ENCODE results near the gene AKR1E2. TPM values are rescaled to one million over a fixed set of nuclear protein-coding genes. Genes with fewer than 3 reads are reported as not detected.

AKR1E2 gene
- total RNA-seq, 1 experiment from 2014 or later: not detected

DNA sequence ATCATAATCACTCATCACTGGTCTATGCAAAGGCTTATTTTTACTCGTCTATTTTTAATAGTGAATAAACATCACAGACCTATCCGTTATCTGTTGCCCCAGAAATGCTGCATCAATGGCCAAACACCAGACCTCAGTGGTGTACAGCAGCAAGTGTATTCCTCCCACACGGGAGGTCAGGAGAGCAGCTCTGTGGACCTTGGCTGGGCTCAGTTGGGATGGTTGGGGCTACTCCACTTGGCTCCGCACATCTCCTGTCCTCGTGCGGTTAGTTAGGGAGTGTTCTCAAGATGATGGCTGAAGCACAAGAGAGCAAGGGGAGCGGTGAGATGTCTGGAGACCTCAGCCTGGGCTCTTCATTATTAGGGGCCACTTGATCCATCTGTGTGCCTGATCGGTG lies 2.0 kb downstream of the AKR1E2 start:
- no peak overlapping the region for H2AFZ ChIP-seq (ENCODE audit: low read length)
- no peaks in the 10 kb centered on the region for H3K27me3 ChIP-seq (ENCODE audit: low read length)
- no peaks in the 10 kb centered on the region for H3K9me3 ChIP-seq (ENCODE audit: low read length)
- no peak for DNase-seq
- H3K79me2 ChIP-seq (ENCODE audit: low read length): no peaks in the 10 kb centered on the region
- no peaks in the 10 kb centered on the region for H3K36me3 ChIP-seq (ENCODE audit: insufficient read depth, low read length)
- no peak overlapping the region for H3K4me2 ChIP-seq (ENCODE audit: low read depth, low read length, poor library complexity, severe bottlenecking)
- H3K9ac ChIP-seq (ENCODE audit: low read length): no peak overlapping the region
- no peaks in the 10 kb centered on the region for H4K20me1 ChIP-seq (ENCODE audit: insufficient read depth, low read depth, low read length)
- H3K9me2 ChIP-seq (replicated peaks; ENCODE audit: insufficient read depth, low read length): no peaks in the 10 kb centered on the region
- no peak overlapping the region for H3K27ac ChIP-seq (ENCODE audit: low read length)
- H3K4me1 ChIP-seq (ENCODE audit: low read length): no peaks in the 10 kb centered on the region
- no peak overlapping the region for H3K4me3 ChIP-seq (ENCODE audit: low read length)

- no peaks in the 10 kb centered on the region for H3K9me3 ChIP-seq (ENCODE audit: low read length)
- H3K4me3 ChIP-seq (ENCODE audit: low read length): no peak overlapping the region
- no peaks in the 10 kb centered on the region for H3K27me3 ChIP-seq (ENCODE audit: low read length)
- no peak overlapping the region for H3K27ac ChIP-seq (ENCODE audit: low read length)
- no peaks in the 10 kb centered on the region for H4K20me1 ChIP-seq (ENCODE audit: insufficient read depth, low read depth, low read length)
- no peak overlapping the region for H2AFZ ChIP-seq (ENCODE audit: low read length)
- H3K4me1 ChIP-seq (ENCODE audit: low read length): no peaks in the 10 kb centered on the region
- H3K36me3 ChIP-seq (ENCODE audit: insufficient read depth, low read length): no peaks in the 10 kb centered on the region
- no peak overlapping the region for H3K9ac ChIP-seq (ENCODE audit: low read length)
- no peaks in the 10 kb centered on the region for H3K9me2 ChIP-seq (replicated peaks; ENCODE audit: insufficient read depth, low read length)
- no peak overlapping the region for H3K4me2 ChIP-seq (ENCODE audit: low read depth, low read length, poor library complexity, severe bottlenecking)
- no peaks in the 10 kb centered on the region for H3K79me2 ChIP-seq (ENCODE audit: low read length)
- no peak for DNase-seq
Observed at GRCh38 chr10:4830551-4830950, 4.5 kb downstream of the AKR1E2 start.

DNA sequence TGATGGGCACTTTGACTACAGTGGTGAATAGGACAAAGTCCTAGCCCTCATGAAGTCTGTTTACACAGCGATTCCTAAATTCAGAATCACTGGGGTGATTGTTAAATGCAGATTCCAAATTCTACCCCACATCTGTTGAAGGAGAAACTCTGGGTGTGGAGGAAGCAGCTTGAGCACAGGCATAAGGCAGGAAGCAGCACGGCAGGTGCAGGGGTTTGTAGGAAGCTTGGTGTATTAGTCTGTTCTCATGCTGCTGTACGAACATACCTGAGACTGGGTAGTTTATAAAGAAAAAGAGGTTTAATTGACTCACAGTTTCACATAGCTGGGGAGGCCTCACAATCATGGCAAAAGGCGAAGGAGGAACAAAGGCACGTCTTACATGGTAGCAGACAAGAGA lies 5.1 kb downstream of the AKR1E2 start:
- H3K79me2 ChIP-seq (ENCODE audit: low read length): no peaks in the 10 kb centered on the region
- no peak for DNase-seq
- no peaks in the 10 kb centered on the region for H3K9me3 ChIP-seq (ENCODE audit: low read length)

DNA sequence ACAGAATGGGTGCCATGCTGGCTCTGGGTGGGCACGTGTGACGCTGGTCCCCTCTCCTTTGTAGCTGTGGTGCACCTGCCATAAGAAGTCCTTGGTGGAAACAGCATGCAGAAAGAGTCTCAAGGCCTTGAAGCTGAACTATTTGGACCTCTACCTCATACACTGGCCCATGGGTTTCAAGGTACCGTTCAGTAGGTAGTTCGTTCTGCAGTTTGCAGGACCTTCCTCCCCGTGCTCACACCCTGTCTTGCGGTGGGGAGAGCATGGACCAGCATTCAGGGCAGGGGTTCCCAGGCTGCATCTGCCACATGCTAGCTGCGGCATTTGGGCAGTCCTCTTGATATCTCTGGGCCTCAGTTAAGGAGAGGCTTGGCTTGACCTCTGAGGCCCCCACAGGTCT lies 7.3 kb downstream of the AKR1E2 start:
- no peak overlapping the region for H3K9ac ChIP-seq (ENCODE audit: low read length)
- DNase-seq: no peak
- no peak overlapping the region for H2AFZ ChIP-seq (ENCODE audit: low read length)
- no peaks in the 10 kb centered on the region for H3K9me2 ChIP-seq (replicated peaks; ENCODE audit: insufficient read depth, low read length)
- H3K79me2 ChIP-seq (ENCODE audit: low read length): no peaks in the 10 kb centered on the region
- no peaks in the 10 kb centered on the region for H3K27me3 ChIP-seq (ENCODE audit: low read length)
- H3K9me3 ChIP-seq (ENCODE audit: low read length): no peaks in the 10 kb centered on the region
- no peaks in the 10 kb centered on the region for H3K36me3 ChIP-seq (ENCODE audit: insufficient read depth, low read length)
- no peaks in the 10 kb centered on the region for H4K20me1 ChIP-seq (ENCODE audit: insufficient read depth, low read depth, low read length)
- no peak overlapping the region for H3K4me3 ChIP-seq (ENCODE audit: low read length)
- H3K4me1 ChIP-seq (ENCODE audit: low read length): no peaks in the 10 kb centered on the region
- H3K4me2 ChIP-seq (ENCODE audit: low read depth, low read length, poor library complexity, severe bottlenecking): no peak overlapping the region
- H3K27ac ChIP-seq (ENCODE audit: low read length): no peak overlapping the region

More for the DNA sequence above, 5.1 kb downstream of the AKR1E2 start:
- H3K4me1 ChIP-seq (ENCODE audit: low read length): no peaks in the 10 kb centered on the region
- H3K9me2 ChIP-seq (replicated peaks; ENCODE audit: insufficient read depth, low read length): no peaks in the 10 kb centered on the region
- H3K9ac ChIP-seq (ENCODE audit: low read length): no peak overlapping the region
- H3K36me3 ChIP-seq (ENCODE audit: insufficient read depth, low read length): no peaks in the 10 kb centered on the region
- H2AFZ ChIP-seq (ENCODE audit: low read length): no peak overlapping the region
- H3K4me3 ChIP-seq (ENCODE audit: low read length): no peak overlapping the region
- H4K20me1 ChIP-seq (ENCODE audit: insufficient read depth, low read depth, low read length): no peaks in the 10 kb centered on the region
- no peak overlapping the region for H3K4me2 ChIP-seq (ENCODE audit: low read depth, low read length, poor library complexity, severe bottlenecking)
- H3K27ac ChIP-seq (ENCODE audit: low read length): no peak overlapping the region
- no peaks in the 10 kb centered on the region for H3K27me3 ChIP-seq (ENCODE audit: low read length)

- Histone ChIP-seq H3K27ac (ENCODE audit: low read length) (no peak overlapping the region), H3K36me3 (ENCODE audit: insufficient read depth, low read length) (no peaks in the 10 kb centered on the region), H3K9ac (ENCODE audit: low read length) (no peak overlapping the region), H3K4me2 (ENCODE audit: low read depth, low read length, poor library complexity, severe bottlenecking) (no peak overlapping the region), H3K79me2 (ENCODE audit: low read length) (no peaks in the 10 kb centered on the region), H3K9me2 (replicated peaks; ENCODE audit: insufficient read depth, low read length) (no peaks in the 10 kb centered on the region), H3K27me3 (ENCODE audit: low read length) (no peaks in the 10 kb centered on the region), H4K20me1 (ENCODE audit: insufficient read depth, low read depth, low read length) (no peaks in the 10 kb centered on the region), H2AFZ (ENCODE audit: low read length) (no peak overlapping the region), H3K9me3 (ENCODE audit: low read length) (no peaks in the 10 kb centered on the region), H3K4me3 (ENCODE audit: low read length) (no peak overlapping the region), H3K4me1 (ENCODE audit: low read length) (no peaks in the 10 kb centered on the region)
- no peak for DNase-seq
Observed at GRCh38 chr10:4834898-4835405, 8.9 kb downstream of the AKR1E2 start.

DNA sequence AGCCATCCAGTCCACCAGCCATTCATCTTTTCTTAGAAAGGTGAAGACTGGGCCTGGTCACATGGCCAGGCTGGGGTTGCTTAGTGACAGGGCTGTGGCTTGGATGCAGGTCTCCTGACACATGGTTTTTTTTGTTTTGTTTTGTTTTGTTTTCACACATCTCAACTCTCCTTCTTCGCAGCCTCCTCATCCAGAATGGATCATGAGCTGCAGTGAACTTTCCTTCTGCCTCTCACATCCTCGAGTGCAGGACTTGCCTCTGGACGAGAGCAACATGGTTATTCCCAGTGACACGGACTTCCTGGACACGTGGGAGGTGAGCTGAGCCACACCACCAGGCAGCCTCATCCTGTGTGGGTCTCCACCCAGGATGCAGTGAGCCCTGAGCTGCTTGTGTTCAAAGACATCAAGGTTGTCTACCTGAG lies 9.5 kb downstream of the AKR1E2 start:
- H3K27me3 ChIP-seq (ENCODE audit: low read length): no peaks in the 10 kb centered on the region
- H3K9me2 ChIP-seq (replicated peaks; ENCODE audit: insufficient read depth, low read length): no peaks in the 10 kb centered on the region
- no peaks in the 10 kb centered on the region for H4K20me1 ChIP-seq (ENCODE audit: insufficient read depth, low read depth, low read length)
- H3K36me3 ChIP-seq (ENCODE audit: insufficient read depth, low read length): no peaks in the 10 kb centered on the region
- no peak overlapping the region for H3K4me2 ChIP-seq (ENCODE audit: low read depth, low read length, poor library complexity, severe bottlenecking)
- H3K9ac ChIP-seq (ENCODE audit: low read length): no peak overlapping the region
- no peaks in the 10 kb centered on the region for H3K4me1 ChIP-seq (ENCODE audit: low read length)
- H3K4me3 ChIP-seq (ENCODE audit: low read length): no peak overlapping the region
- H2AFZ ChIP-seq (ENCODE audit: low read length): no peak overlapping the region
- H3K27ac ChIP-seq (ENCODE audit: low read length): no peak overlapping the region
- no peaks in the 10 kb centered on the region for H3K9me3 ChIP-seq (ENCODE audit: low read length)
- no peaks in the 10 kb centered on the region for H3K79me2 ChIP-seq (ENCODE audit: low read length)
- no peak for DNase-seq

DNA sequence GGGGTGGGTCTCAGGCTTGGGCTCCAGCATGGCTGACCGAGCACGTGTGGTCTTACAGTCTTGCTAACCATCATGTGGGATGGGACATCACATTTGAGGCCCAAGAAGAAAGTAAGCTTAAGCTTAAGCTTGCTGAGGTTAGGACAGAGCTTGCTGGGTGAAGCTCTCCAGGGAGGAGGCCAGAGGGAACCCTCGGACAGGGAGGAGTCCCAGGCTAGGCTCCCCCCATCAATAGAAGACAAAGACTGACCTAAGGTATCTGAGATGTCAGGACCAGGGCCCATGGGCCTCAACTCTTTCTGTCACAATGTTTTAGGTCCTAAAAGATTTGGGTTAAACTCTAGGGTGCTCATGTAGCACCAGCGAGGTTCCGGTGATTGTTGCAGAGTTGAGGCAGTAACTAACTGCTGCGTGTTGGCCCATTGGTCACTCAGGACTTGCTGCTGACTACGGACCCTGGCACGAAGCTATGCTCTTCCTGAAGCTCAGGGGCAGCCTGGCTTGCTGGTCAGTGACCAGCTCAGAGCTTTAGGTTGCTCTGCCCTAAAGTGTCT lies 10.5 kb downstream of the AKR1E2 start:
- H3K9me2 ChIP-seq (replicated peaks; ENCODE audit: insufficient read depth, low read length): no peaks in the 10 kb centered on the region
- H3K9ac ChIP-seq (ENCODE audit: low read length): no peak overlapping the region
- H3K4me2 ChIP-seq (ENCODE audit: low read depth, low read length, poor library complexity, severe bottlenecking): no peak overlapping the region
- H3K27me3 ChIP-seq (ENCODE audit: low read length): no peaks in the 10 kb centered on the region
- H2AFZ ChIP-seq (ENCODE audit: low read length): no peak overlapping the region
- no peak overlapping the region for H3K27ac ChIP-seq (ENCODE audit: low read length)
- H3K4me3 ChIP-seq (ENCODE audit: low read length): no peak overlapping the region
- no peak for DNase-seq
- H3K4me1 ChIP-seq (ENCODE audit: low read length): no peaks in the 10 kb centered on the region
- no peaks in the 10 kb centered on the region for H3K9me3 ChIP-seq (ENCODE audit: low read length)
- H4K20me1 ChIP-seq (ENCODE audit: insufficient read depth, low read depth, low read length): no peaks in the 10 kb centered on the region
- no peaks in the 10 kb centered on the region for H3K36me3 ChIP-seq (ENCODE audit: insufficient read depth, low read length)
- H3K79me2 ChIP-seq (ENCODE audit: low read length): no peaks in the 10 kb centered on the region

- Histone ChIP-seq H3K4me1 (ENCODE audit: low read length) (no peaks in the 10 kb centered on the region), H3K79me2 (ENCODE audit: low read length) (no peaks in the 10 kb centered on the region), H3K36me3 (ENCODE audit: insufficient read depth, low read length) (no peaks in the 10 kb centered on the region), H2AFZ (ENCODE audit: low read length) (no peak overlapping the region), H3K9me3 (ENCODE audit: low read length) (no peaks in the 10 kb centered on the region), H3K27ac (ENCODE audit: low read length) (no peak overlapping the region), H3K9ac (ENCODE audit: low read length) (no peak overlapping the region), H3K4me3 (ENCODE audit: low read length) (no peak overlapping the region), H3K9me2 (replicated peaks; ENCODE audit: insufficient read depth, low read length) (no peaks in the 10 kb centered on the region), H3K4me2 (ENCODE audit: low read depth, low read length, poor library complexity, severe bottlenecking) (no peak overlapping the region), H3K27me3 (ENCODE audit: low read length) (no peaks in the 10 kb centered on the region), H4K20me1 (ENCODE audit: insufficient read depth, low read depth, low read length) (no peaks in the 10 kb centered on the region)
- DNase-seq: no peak
Observed at GRCh38 chr10:4837551-4837950, 11.5 kb downstream of the AKR1E2 start.

All from Karpas-422 (cell line).